ENCODE data around the gene SCG3. TPM values are rescaled to one million over a fixed set of nuclear protein-coding genes. Genes with fewer than 3 reads are reported as not detected.

Gene SCG3
- total RNA-seq, 2 donors from 2014 or later: not detected

- Mint-ChIP-seq H3K36me3 (ENCODE audit: low read depth) (peaks cover 25% of the 10 kb centered on the region), H3K27ac (peak overlapping the region; percentile 1), H3K4me3 (no peak overlapping the region), H3K4me1 (peaks cover 45% of the 10 kb centered on the region), H3K27me3 (no peaks in the 10 kb centered on the region), H3K9me3 (no peaks in the 10 kb centered on the region)
- ATAC-seq (replicated peaks): peak; percentile 41
Observed at GRCh38 chr15:51727141-51727897, 46.0 kb downstream of the SCG3 start.

- Mint-ChIP-seq H3K4me3 (peak overlapping the region; percentile 80), H3K27ac (peak overlapping the region; percentile 78), H3K27me3 (no peaks in the 10 kb centered on the region), H3K36me3 (ENCODE audit: low read depth) (peaks cover 14% of the 10 kb centered on the region), H3K4me1 (peaks cover 58% of the 10 kb centered on the region), H3K9me3 (no peaks in the 10 kb centered on the region)
- ATAC-seq (replicated peaks): peak; percentile 58
Observed at GRCh38 chr15:51731549-51732267, 50.4 kb downstream of the SCG3 start.

GRCh38 chr15:51732646-51733045 lies 51.3 kb downstream of the SCG3 start:
- peaks cover 52% of the 10 kb centered on the region for H3K4me1 Mint-ChIP-seq
- no peaks in the 10 kb centered on the region for H3K9me3 Mint-ChIP-seq
- peak overlapping the region; percentile 80 for H3K4me3 Mint-ChIP-seq
- no peak for ATAC-seq (replicated peaks)
- H3K27me3 Mint-ChIP-seq: no peaks in the 10 kb centered on the region
- H3K27ac Mint-ChIP-seq: peak overlapping the region; percentile 78
- H3K36me3 Mint-ChIP-seq (ENCODE audit: low read depth): peaks cover 14% of the 10 kb centered on the region

- Mint-ChIP-seq H3K27ac (peak overlapping the region; percentile 79), H3K4me3 (peak overlapping the region; percentile 81), H3K9me3 (no peaks in the 10 kb centered on the region), H3K27me3 (no peaks in the 10 kb centered on the region), H3K4me1 (peaks cover 63% of the 10 kb centered on the region), H3K36me3 (ENCODE audit: low read depth) (peaks cover 12% of the 10 kb centered on the region)
- ATAC-seq (replicated peaks): peak; percentile 31
Observed at GRCh38 chr15:51735228-51736010, 54.1 kb downstream of the SCG3 start.

GRCh38 chr15:51736069-51736468 lies 54.8 kb downstream of the SCG3 start:
- Mint-ChIP-seq H3K27ac (peak overlapping the region; percentile 79), H3K9me3 (no peaks in the 10 kb centered on the region), H3K27me3 (no peaks in the 10 kb centered on the region), H3K36me3 (ENCODE audit: low read depth) (peaks cover 6% of the 10 kb centered on the region), H3K4me3 (peak overlapping the region; percentile 81), H3K4me1 (peaks cover 56% of the 10 kb centered on the region)
- ATAC-seq (replicated peaks): peak; percentile 60

GRCh38 chr15:51736751-51737521 lies 55.6 kb downstream of the SCG3 start:
- H3K27ac Mint-ChIP-seq: peak overlapping the region; percentile 79
- H3K4me1 Mint-ChIP-seq: peaks cover 48% of the 10 kb centered on the region
- H3K36me3 Mint-ChIP-seq (ENCODE audit: low read depth): peaks cover 6% of the 10 kb centered on the region
- peak; percentile 50 for ATAC-seq (replicated peaks)
- peak overlapping the region; percentile 81 for H3K4me3 Mint-ChIP-seq
- H3K27me3 Mint-ChIP-seq: no peaks in the 10 kb centered on the region
- H3K9me3 Mint-ChIP-seq: no peaks in the 10 kb centered on the region

- peaks cover 6% of the 10 kb centered on the region for H3K36me3 Mint-ChIP-seq (ENCODE audit: low read depth)
- peak; percentile 54 for ATAC-seq (replicated peaks)
- peaks cover 42% of the 10 kb centered on the region for H3K4me1 Mint-ChIP-seq
- peak within 1 kb of the TSS; percentile 89 for H3K4me3 Mint-ChIP-seq
- no peaks in the 10 kb centered on the region for H3K27me3 Mint-ChIP-seq
- H3K9me3 Mint-ChIP-seq: no peaks in the 10 kb centered on the region
- peak within 1 kb of the TSS; percentile 92 for H3K27ac Mint-ChIP-seq
Observed at GRCh38 chr15:51737522-51738305, 56.4 kb downstream of the SCG3 start, which contains the start of gene LYSMD2. Gene LYSMD2 (minus strand): TSS chr15:51737655. CDS start chr15:51737622, 33 bp downstream.

- H3K4me3 Mint-ChIP-seq: peak overlapping the region; percentile 89
- H3K27me3 Mint-ChIP-seq: no peaks in the 10 kb centered on the region
- H3K9me3 Mint-ChIP-seq: no peaks in the 10 kb centered on the region
- ATAC-seq (replicated peaks): no peak
- peaks cover 34% of the 10 kb centered on the region for H3K4me1 Mint-ChIP-seq
- H3K27ac Mint-ChIP-seq: peak overlapping the region; percentile 92
- H3K36me3 Mint-ChIP-seq (ENCODE audit: low read depth): no peaks in the 10 kb centered on the region
Observed at GRCh38 chr15:51738553-51738952, 57.2 kb downstream of the SCG3 start.

GRCh38 chr15:51739061-51739712 lies 57.9 kb downstream of the SCG3 start:
- Mint-ChIP-seq H3K27ac (peak overlapping the region; percentile 15), H3K27me3 (no peaks in the 10 kb centered on the region), H3K4me3 (peak overlapping the region; percentile 89), H3K4me1 (peaks cover 32% of the 10 kb centered on the region), H3K36me3 (ENCODE audit: low read depth) (no peaks in the 10 kb centered on the region), H3K9me3 (no peaks in the 10 kb centered on the region)
- no peak for ATAC-seq (replicated peaks)

GRCh38 chr15:51749307-51749706 lies 68.0 kb downstream of the SCG3 start:
- no peaks in the 10 kb centered on the region for H3K27me3 Mint-ChIP-seq
- ATAC-seq (replicated peaks): no peak
- H3K9me3 Mint-ChIP-seq: no peaks in the 10 kb centered on the region
- H3K36me3 Mint-ChIP-seq (ENCODE audit: low read depth): no peaks in the 10 kb centered on the region
- peaks cover 23% of the 10 kb centered on the region for H3K4me1 Mint-ChIP-seq
- H3K4me3 Mint-ChIP-seq: no peak overlapping the region
- no peak overlapping the region for H3K27ac Mint-ChIP-seq

GRCh38 chr15:51750186-51750585 lies 68.9 kb downstream of the SCG3 start:
- H3K4me1 Mint-ChIP-seq: peaks cover 26% of the 10 kb centered on the region
- no peaks in the 10 kb centered on the region for H3K9me3 Mint-ChIP-seq
- H3K36me3 Mint-ChIP-seq (ENCODE audit: low read depth): no peaks in the 10 kb centered on the region
- H3K27me3 Mint-ChIP-seq: no peaks in the 10 kb centered on the region
- no peak for ATAC-seq (replicated peaks)
- no peak overlapping the region for H3K27ac Mint-ChIP-seq
- H3K4me3 Mint-ChIP-seq: peak overlapping the region; percentile 81

GRCh38 chr15:51750792-51751696 lies 69.7 kb downstream of the SCG3 start, which contains the start of gene TMOD2:
Gene TMOD2 (plus strand): TSS chr15:51751597. CDS start chr15:51766442, 14,845 bp downstream.
- Mint-ChIP-seq H3K36me3 (ENCODE audit: low read depth) (no peaks in the 10 kb centered on the region), H3K4me3 (peak within 1 kb of the TSS; percentile 81), H3K27me3 (no peaks in the 10 kb centered on the region), H3K4me1 (peaks cover 34% of the 10 kb centered on the region), H3K9me3 (no peaks in the 10 kb centered on the region), H3K27ac (no peak within 1 kb of the TSS)
- peak; percentile 82 for ATAC-seq (replicated peaks)
